Posterior vena cava (tissue), 2 donors: Measurements from ENCODE around the gene SAMD14. TPM values are rescaled to one million over a fixed set of nuclear protein-coding genes. Genes with fewer than 3 reads are reported as not detected.

ENCODE experiments used
- DNase-seq: peaks from one replicate; pipeline ENCODE4 v3.0.0-alpha.2; 2020; ENCODE audit warnings: low spot score
- intact Hi-C, 2 donors: fragments of 100-400 bp; cut with DNase I; formaldehyde crosslinking; loops; one replicate each; pipeline versions ENCODE4 v1.14.1 to v1.14.2; 2022 to 2023
- total RNA-seq, 2 donors: library from RNA; stranded (reverse); fragmentation: NEBNext Ultra II Directional; extraction: Animal tissue kit (Norgen Biotek cat#: 25700); gene quantifications; one replicate each; pipeline ENCODE4 v1.2.1, GENCODE V29; 2021
- donor health status: DM: yes; HTN: yes; CAD: no.
- donor health status: DM: yes; HTN: yes; CAD: no.

SAMD14 gene
- total RNA-seq, 2 donors from 2014 or later: 6.6 to 6.7 TPM

DNA sequence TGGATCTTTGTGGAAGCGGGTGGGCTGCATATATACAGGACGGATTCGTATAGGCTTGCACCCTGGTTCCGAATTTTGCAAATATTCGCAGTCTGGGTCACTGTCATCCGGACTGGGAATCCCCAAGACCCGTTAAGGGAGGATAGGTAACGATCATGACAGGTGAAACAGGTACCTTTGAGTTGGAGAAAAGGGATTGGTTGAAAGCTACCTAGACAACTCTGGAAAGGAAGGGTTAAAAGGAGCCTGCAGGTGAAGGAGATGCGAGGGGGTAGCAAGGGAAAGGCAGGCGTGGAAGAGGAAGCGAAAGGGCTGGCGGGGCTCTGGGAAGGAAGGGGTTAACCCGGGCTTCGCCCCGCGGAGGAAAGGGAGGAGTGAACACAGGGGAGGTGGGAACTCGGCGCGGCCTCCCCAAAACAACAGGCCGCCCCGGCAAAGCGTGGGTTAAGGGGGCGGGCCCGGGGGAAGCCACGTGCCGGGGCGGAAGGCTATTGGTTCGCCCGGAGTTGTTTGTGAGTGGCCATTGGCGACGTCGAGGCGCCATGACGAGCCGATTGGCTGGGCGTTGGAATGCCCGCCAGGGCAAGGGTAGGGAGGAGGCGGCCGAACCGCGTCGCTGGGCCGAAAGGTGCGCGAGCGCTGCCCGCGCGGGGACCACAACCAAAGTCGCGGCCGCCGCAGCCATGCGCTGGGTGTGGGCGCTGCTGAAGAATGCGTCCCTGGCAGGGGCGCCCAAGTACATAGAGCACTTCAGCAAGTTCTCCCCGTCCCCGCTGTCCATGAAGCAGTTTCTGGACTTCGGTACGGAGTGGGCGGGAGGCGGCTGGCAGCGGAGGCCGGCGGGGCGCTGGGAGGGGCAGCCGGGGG lies 35.0 kb downstream of the SAMD14 start, which contains the start of gene PDK2:
Gene PDK2, plus strand, starts transcription at position 599 of the 867 bp plus-strand sequence. Its CDS starts 85 bp downstream, at position 684.
- intact Hi-C loops: loop anchor here (2.0 to 10.0 kb wide), 2 partner anchors 68 to 200 kb away; no protein-coding TSS in a partner anchor
- peak; percentile 99 for DNase-seq

GRCh38 chr17:50094243-50094752 lies 35.7 kb downstream of the SAMD14 start:
- peak; percentile 97 for DNase-seq
- intact Hi-C loops: loop anchor here (2.0 to 10.0 kb wide), 2 partner anchors 67 to 201 kb away; no protein-coding TSS in a partner anchor

DNA sequence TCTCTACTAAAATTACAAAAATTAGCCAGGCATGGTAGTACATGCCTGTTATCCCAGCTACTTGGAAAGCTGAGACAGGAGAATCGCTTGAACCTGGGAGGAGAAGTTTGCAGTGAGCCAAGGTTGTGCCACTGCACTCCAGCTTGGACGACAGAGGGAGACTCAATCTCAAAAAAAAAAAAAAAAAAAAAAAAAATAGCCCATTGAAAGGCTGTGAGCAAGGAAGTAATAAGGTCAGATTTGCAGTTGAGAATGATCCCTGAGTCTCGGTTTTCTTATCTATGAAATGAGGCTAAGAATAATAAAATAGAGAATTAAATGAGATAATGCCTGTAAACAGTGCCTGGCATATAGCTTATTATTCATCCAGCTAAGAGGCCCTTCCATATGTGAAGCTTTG lies 36.2 kb downstream of the SAMD14 start:
- intact Hi-C loops: loop anchor here (2.0 to 10.0 kb wide), 2 partner anchors 67 to 201 kb away; no protein-coding TSS in a partner anchor
- no peak for DNase-seq

DNA sequence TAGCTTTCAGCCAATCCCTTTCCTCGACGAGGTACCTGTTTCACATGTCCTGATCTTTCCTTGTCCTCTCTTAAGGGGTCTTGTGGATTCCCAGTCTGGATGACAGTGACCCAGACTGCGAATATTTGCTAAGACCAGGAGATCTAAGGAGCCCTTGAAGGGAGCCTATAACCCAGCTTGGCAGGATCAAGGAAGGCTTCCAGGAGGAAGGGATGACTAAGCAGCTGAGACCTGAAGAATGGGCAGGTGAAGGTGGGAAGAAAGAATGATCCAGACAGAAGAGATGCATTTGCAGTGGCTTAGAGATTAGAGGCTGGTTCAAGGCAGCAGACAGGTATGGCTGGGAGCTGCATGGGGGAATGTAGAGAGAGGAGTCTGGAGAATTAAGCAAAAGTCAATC lies 36.7 kb downstream of the SAMD14 start:
- no peak for DNase-seq
- intact Hi-C loops: loop anchor here in 1 of 2 donors (10.0 kb wide), 1 partner anchor 202 kb away; no protein-coding TSS in a partner anchor

- intact Hi-C loops: loop anchor here in 1 of 2 donors (10.0 kb wide), 1 partner anchor 203 kb away; no protein-coding TSS in a partner anchor
Observed at GRCh38 chr17:50091918-50092285, 38.1 kb downstream of the SAMD14 start.

DNA sequence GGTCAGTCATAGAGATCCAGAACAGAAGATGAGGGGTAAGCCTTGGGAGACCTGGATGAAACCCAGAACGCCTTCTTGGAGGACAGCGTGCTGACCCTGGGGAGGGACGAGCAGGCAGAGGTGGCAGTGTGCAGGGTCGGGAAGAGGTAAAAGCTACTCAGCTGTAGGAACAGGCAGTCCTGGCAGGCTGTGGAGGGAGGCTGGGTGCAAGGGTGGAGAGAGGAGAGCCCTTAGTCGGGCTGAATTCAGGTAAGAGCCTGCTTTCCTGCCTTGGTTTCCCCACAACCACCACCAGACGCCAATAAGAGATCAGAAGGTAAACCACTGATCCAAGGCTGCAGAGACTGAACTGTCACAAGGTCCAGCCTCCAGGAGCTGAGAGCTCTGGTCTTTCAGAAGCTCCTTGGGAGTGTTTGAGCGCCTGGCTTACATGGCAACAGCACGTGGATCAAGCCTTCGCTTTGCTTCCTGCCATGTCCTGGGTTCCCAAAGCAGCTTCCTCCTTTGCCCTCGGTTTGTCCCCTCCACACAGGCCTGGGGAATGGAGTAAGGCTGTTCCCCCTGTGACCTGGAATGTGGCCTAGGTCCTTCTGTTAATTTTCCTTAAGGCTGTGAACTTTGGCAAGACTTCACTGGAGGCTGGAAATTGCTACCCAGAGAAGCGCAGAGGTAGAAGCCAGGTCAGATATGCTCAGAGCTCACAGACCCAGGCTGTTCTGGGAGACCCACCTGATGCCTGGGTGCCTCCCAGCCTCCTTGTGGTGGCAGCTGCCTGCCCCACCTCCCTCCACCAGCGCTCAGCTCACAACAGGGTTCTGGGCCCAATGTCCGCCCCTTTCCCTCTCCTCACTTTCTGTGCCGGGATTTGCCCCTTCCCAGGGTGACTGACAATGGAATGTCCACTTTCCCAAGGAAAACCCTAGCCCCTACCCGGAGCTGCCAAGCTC lies 38.7 kb downstream of the SAMD14 start:
- DNase-seq: peak; percentile 46
- intact Hi-C loops: loop anchor here in 1 of 2 donors (10.0 kb wide), 1 partner anchor 204 kb away; no protein-coding TSS in a partner anchor

More at GRCh38 chr17:50091918-50092285, 38.1 kb downstream of the SAMD14 start:
- no peak for DNase-seq

DNA sequence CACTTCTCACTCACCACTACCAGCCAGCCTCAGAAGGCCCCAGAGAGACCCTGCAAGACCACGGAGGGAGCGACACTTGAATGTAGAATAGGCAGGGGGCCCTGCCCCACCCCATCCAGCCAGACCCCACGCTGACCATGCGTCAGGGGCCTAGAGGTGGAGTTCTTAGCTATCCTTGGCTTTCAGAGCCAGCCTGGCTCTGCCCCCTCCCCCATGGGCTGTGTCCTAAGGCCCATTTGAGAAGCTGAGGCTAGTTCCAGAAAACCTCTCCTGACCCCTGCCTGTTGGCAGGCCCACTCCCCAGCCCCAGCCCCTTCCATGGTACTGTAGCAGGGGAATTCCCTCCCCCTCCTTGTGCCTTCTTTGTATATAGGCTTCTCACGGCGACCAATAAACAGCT lies 39.9 kb downstream of the SAMD14 start:
- intact Hi-C loops: loop anchor here in 1 of 2 donors (10.0 kb wide), 1 partner anchor 205 kb away; no protein-coding TSS in a partner anchor
- DNase-seq: no peak

DNA sequence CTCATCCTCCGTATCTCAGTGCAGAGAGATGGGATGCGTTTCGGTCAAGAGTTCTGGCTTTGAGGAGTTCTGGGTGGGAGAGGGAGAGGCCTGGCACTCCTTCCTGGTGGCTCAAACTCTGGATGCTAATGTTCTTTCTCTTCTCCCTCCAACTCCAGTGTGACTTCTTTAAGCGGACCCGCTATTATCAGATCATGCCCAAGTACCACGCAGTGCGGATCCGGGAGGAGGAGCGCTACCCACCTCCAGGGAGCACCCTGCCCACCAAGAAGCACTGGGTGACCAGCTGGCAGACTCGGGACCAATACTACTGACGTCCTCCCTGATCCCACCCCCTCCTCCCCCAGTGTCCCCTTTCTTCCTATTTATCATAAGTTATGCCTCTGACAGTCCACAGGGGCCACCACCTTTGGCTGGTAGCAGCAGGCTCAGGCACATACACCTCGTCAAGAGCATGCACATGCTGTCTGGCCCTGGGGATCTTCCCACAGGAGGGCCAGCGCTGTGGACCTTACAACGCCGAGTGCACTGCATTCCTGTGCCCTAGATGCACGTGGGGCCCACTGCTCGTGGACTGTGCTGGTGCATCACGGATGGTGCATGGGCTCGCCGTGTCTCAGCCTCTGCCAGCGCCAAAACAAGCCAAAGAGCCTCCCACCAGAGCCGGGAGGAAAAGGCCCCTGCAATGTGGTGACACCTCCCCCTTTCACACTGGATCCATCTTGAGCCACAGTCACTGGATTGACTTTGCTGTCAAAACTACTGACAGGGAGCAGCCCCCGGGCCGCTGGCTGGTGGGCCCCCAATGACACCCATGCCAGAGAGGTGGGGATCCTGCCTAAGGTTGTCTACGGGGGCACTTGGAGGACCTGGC lies 40.8 kb downstream of the SAMD14 start:
- intact Hi-C loops: loop anchor here in 1 of 2 donors (5.0 to 10.0 kb wide), 2 partner anchors 62 to 214 kb away; no protein-coding TSS in a partner anchor
- peak; percentile 62 for DNase-seq

- intact Hi-C loops: loop anchor here in 1 of 2 donors (5.0 to 10.0 kb wide), 2 partner anchors 61 to 213 kb away; no protein-coding TSS in a partner anchor
- peak; percentile 67 for DNase-seq
Observed at GRCh38 chr17:50087912-50088405, 42.0 kb downstream of the SAMD14 start.

GRCh38 chr17:50087246-50087911 lies 42.6 kb downstream of the SAMD14 start:
- DNase-seq: peak; percentile 90
- intact Hi-C loops: loop anchor here in 1 of 2 donors (5.0 to 10.0 kb wide), 2 partner anchors 60 to 213 kb away; no protein-coding TSS in a partner anchor

DNA sequence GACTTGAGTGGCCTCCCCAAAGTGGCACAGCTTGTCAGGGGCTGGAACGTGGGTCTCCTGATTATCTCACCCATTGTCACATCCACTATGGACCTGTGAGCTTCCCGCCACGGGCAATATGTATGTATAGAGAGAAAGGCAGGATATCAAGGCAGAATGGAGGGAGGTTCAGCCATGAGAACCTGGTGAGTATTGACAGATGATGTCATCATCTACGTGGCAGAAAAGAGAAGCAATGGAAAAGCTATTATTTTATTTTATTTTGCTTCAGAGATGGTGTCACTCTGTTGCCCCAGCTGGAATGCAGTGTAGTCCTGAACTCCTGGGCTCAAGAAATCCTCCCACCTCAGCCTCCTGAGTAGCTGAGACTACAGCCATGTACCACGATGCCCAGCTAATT lies 48.2 kb downstream of the SAMD14 start:
- intact Hi-C loops: loop anchor here in 1 of 2 donors (10.0 kb wide), 1 partner anchor 207 kb away; no protein-coding TSS in a partner anchor
- no peak for DNase-seq

- intact Hi-C loops: loop anchor here in 1 of 2 donors (10.0 kb wide), 1 partner anchor 206 kb away; no protein-coding TSS in a partner anchor
- no peak for DNase-seq
Observed at GRCh38 chr17:50080827-50081226, 49.1 kb downstream of the SAMD14 start.

DNA sequence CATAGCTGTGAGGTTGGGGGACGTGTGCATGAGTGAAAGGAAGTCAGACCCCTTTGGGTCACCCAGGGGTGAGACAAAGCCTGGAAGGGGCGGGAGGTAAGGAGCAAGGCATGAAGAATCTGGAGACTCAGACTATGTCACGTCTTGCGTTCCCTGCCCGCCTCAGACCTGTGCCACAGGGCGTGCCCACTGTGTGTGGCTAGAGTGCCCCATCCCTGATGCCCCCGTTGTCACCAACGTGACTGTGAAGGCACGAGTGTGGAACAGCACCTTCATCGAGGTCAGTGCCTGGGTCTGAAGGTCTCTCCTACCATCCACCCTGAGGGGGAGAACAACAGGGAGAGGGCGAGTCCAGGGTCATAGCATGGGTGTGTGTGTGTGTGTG lies 49.9 kb downstream of the SAMD14 start:
- intact Hi-C loops: loop anchor here in 1 of 2 donors (10.0 kb wide), 1 partner anchor 205 kb away; no protein-coding TSS in a partner anchor
- no peak for DNase-seq

DNA sequence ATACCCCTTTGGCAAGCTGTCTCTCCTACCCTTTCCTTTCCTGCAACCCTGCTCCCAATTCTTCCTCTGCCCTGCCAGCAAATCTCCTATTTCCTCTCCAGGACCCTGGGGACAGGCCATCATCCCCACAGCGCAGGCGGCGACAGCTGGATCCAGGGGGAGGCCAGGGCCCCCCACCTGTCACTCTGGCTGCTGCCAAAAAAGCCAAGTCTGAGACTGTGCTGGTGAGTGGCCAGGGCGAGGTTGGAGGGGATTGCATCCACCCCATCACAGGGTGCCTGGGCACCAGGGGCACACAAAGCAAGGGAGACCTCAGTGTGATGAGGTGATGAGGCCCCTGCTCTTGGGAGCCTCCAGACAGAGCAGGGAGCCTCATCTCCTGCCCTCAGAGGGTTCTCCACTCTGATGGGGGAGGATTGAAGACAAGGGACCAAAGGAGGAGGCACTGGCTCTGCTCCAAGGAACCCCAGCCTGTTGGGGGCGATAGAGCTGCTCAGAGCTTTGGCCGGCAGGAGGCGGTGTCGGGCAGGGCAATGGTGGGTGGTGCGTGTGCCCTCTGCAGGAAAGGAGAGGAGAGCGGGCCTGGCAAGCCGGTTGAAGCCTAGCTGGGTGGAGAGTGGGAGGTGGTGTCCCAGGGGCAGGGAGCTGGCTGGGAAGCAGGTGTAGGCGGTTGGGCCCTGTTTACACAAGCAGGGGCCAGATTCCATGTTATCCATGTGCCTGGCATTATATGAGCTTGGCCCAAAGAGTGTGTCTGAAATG lies 50.4 kb downstream of the SAMD14 start:
- intact Hi-C loops: loop anchor here (10.0 kb wide), 2 partner anchors 205 to 215 kb away; no protein-coding TSS in a partner anchor
- DNase-seq: peak; percentile 76

GRCh38 chr17:50078430-50078829 lies 51.5 kb downstream of the SAMD14 start:
- intact Hi-C loops: loop anchor here in 1 of 2 donors (10.0 kb wide), 1 partner anchor 214 kb away; no protein-coding TSS in a partner anchor
- no peak for DNase-seq
